ENCODE measurements around the gene ATG16L2.
A peak's percentile ranks its signal among the peaks of the same experiment; 100 is the strongest.

Gene ATG16L2

DNA sequence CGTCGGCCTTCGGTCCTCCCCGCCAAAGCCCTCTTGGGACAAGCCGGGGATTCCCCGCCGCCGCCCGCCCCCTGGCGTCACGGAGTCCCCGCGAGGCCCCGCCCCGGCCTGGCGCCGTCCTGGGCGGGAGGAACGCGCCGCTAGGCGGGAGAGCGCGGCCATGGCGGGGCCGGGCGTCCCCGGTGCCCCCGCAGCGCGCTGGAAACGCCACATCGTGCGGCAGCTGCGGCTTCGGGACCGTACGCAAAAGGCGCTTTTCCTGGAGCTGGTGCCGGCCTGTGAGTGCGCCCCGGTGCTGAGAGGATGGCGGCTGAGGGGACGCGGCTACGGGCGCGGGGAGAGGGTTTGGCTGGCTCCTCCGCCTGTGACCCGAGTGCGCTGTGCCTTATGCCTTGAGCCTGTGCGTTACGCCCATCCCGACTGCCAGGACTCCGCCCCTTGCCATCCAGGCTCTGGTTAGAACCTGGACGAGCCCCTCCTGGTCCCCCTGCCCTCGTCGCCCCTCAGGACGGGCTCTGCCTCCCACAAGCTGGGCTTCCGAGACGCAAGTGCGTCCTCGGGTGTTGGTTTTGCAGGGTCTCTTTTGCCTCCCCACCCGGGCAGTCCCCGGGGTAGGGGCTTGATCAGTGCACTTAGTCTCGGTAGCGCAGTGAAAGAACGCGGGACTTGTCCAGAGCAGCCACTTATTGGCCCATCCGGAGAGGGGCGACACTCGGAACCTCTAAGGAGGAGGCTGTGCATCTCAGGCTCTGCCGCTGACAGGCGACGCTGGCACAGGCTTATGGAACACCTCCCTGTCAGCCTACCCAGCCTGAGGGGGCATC is at the start of gene ATG16L2:
TSS of gene ATG16L2 (plus strand) at position 126 of the 824 bp plus-strand sequence. CDS start at position 161, 35 bp downstream.
- peak; percentile 93 for DNase-seq

- no peak for DNase-seq
Measured at GRCh38 chr11:72764503-72764902, 49.7 kb upstream of the ATG16L2 start.

GRCh38 chr11:72766152-72766902 is 47.9 kb upstream of the ATG16L2 start:
- DNase-seq = no peak

- DNase-seq = no peak
Measured at GRCh38 chr11:72767203-72768062, 46.8 kb upstream of the ATG16L2 start.

DNA sequence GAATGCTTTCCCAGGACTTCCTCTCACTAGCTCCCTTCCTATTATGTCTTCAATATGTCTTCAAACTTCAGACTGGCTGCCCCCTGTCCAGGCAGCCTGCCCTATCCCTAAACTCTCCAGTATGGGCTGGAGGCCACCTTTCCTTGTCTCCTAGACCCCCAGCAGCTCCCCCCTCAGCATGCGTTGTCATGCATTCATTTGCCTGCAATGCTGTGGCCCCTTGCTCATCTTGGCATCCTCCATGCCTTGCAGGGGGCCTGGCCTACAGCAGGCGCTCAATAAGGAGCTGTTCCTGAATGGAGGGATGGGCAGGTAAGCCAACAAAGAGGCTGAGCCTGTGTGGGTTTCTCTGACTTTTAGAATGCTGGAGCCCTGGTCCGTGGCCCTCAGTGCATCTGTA is 45.6 kb upstream of the ATG16L2 start:
- DNase-seq = no peak

DNA sequence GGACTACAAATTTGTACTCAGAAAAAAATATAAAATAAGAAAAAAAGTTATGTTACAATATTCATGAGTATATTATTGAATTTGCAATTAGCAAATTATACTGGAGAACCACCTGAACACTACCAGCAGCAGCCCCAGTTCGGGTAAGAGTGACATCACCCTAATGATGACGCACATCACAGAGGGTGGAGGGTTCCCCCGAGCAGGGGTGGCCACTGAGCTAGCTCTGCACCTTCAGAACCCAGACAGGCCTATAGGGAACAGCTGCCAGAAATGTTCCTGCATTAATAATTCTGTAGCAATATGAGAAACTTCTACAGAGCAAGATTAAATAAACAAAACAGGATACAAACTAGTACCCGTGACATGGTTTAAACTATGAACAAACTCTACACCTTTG is 44.5 kb upstream of the ATG16L2 start:
- DNase-seq = no peak

GRCh38 chr11:72770799-72771198 is 43.4 kb upstream of the ATG16L2 start:
- no peak for DNase-seq

- DNase-seq = no peak
Measured at GRCh38 chr11:72771507-72771906, 42.7 kb upstream of the ATG16L2 start.

DNA sequence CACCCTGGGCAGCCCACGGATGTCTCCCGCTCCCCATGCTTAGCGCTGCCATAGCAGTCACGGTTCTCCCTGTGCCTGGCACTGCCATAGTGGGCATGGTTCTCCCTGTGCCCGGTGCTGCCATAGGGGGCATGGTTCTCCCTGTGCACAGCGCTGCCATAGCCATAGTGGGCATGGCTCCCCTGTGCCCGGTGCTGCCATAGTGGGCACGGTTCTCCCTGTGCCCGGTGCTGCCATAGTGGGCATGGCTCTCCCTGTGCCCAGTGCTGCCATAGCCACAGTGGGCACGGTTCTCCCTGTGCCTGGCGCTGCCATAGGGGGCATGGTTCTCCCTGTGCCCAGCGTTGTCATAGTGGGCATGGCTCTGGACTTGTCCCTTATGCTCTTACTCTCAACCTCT is 42.2 kb upstream of the ATG16L2 start:
- no peak for DNase-seq

- DNase-seq = no peak
Measured at GRCh38 chr11:72773291-72773690, 40.9 kb upstream of the ATG16L2 start.

DNA sequence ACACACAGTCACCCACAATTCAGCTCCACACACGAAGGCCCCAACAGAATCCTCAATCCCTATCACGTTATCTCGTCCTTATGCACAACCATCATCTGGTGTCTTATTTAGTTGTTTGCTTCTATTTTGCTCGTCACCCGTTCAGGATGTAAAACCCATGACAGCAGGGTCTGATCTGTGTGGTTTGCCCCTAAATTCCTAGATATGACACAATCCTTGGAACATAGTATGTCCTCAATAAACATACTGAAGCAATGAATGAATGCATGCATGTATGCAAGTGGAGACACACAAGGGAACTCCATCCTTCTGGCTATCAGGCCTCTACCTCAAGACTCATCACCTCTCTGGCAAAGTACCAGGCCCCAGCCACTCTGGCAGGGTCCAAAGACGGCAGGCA is 40.5 kb upstream of the ATG16L2 start:
- no peak for DNase-seq

DNA sequence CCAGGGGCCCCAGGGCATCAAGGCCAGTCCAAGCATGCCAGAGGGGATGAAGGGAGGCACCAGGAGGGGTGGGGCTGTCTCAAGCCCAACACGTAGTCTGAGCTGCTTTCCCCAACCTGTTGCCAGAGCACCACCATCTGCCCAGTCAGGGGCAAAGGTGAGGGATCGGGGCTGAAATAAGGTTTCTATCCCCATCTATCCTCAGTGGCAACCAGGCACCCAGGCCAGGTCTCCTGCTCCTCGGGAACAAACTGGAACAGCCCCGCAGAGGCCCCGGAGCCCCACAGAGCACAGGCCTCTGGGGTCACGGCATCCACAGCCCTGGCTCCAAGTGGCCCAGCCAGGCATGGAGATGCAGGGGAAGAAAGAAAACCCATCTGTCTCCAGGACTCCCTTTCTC is 39.7 kb upstream of the ATG16L2 start:
- DNase-seq = no peak

GRCh38 chr11:72775288-72776110 is 38.7 kb upstream of the ATG16L2 start:
- DNase-seq = no peak

DNA sequence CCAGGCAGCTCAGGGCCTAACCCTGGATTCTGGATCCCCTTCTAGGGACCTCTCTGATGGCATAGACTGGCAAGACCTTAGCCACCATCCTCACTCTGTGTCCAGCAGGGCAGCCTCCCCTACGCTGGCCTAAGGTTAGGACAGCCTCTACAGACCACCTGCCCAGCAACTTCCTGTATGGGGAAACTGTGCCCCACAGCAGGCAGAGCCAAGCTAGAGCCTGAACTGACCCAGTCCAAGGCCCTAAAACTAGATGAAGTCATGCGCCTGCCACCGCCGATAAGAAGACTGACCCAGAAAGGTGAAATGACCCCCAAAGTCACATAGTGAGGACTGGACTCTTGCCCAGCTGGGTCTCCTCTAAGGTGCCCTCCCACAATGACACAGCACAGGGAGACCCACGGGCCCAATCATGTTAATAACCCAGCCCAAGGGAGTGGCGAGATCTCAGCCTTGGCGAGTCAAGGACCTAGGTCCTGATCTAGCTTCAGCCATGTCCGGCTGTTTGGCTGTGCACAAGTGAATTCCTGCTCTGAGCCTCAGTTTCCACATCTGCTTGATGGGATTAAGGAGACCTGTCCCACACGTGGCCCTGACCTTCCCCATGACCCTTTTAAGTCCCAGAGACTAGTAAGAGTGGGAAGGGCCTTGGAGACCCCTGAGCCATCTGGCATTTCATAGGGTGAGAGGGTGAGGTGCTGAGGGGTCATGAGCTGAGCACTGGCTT is 37.9 kb upstream of the ATG16L2 start:
- no peak for DNase-seq

- DNase-seq = no peak
Measured at GRCh38 chr11:72776844-72777754, 37.1 kb upstream of the ATG16L2 start.

DNA sequence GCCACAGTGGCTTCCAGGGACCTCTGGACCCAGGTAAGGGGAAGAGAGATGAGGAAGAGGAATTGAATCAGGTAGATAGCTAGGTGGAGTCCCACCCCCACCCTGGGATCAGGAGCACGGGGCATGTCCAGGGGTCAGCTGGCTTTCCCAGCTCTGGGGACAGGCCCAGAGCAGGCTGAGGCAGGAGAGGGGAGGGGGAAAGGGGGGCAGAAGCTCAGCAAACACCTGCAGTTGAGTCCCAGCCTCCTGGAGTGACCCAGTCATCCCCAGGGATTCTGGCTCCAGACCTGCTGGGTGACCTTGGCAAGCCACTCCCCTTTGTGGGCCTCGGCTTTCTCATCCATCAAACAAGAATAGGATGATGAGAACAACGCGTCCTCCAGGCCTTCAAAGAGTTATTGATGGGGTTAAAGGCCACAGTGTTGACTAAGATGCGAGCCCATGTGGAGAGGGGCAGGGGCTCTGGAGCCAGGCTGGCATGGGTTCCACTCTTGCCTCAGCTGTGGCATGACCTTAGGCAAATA is 36.4 kb upstream of the ATG16L2 start:
- no peak for DNase-seq

- DNase-seq = no peak
Measured at GRCh38 chr11:72778535-72779494, 35.4 kb upstream of the ATG16L2 start.

GRCh38 chr11:72779495-72780128 is 34.6 kb upstream of the ATG16L2 start:
- no peak for DNase-seq
